Measurements from ENCODE around the gene PDZD2.
"Not testable (repeated sequence)": the region's sequence is repeated elsewhere in the genome, so short reads cannot be mapped to it uniquely, and the experiment has no call there.

PDZD2 gene

GRCh38 chr5:31698673-31699072, 59.7 kb downstream of the PDZD2 start:
- DNase-seq: no peak

GRCh38 chr5:31701642-31702299, 62.8 kb downstream of the PDZD2 start:
- no peak for DNase-seq

GRCh38 chr5:31702712-31703111, 63.8 kb downstream of the PDZD2 start:
- no peak for DNase-seq

- no peak for DNase-seq
These were observed 64.8 kb downstream of the PDZD2 start for GRCh38 chr5:31703757-31704156.

GRCh38 chr5:31706186-31706585, 67.3 kb downstream of the PDZD2 start:
- no peak for DNase-seq

GRCh38 chr5:31707329-31707728, 68.4 kb downstream of the PDZD2 start:
- DNase-seq: no peak

- no peak for DNase-seq
These were observed 69.2 kb downstream of the PDZD2 start for GRCh38 chr5:31708089-31708488.

- no peak for DNase-seq
These were observed 72.4 kb downstream of the PDZD2 start for GRCh38 chr5:31711363-31711762.

GRCh38 chr5:31711935-31712592, 73.1 kb downstream of the PDZD2 start:
- no peak for DNase-seq

- no peak for DNase-seq
These were observed 78.6 kb downstream of the PDZD2 start for GRCh38 chr5:31717561-31717960.

GRCh38 chr5:31720004-31720403, 81.1 kb downstream of the PDZD2 start:
- no peak for DNase-seq

- DNase-seq: no peak
These were observed 81.9 kb downstream of the PDZD2 start for GRCh38 chr5:31720811-31721345.

GRCh38 chr5:31722111-31722510, 83.2 kb downstream of the PDZD2 start:
- no peak for DNase-seq

- no peak for DNase-seq
These were observed 87.1 kb downstream of the PDZD2 start for GRCh38 chr5:31725996-31726395.

GRCh38 chr5:31726952-31727351, 88.0 kb downstream of the PDZD2 start:
- DNase-seq: no peak

- no peak for DNase-seq
These were observed 89.1 kb downstream of the PDZD2 start for GRCh38 chr5:31728039-31728438.

GRCh38 chr5:31728806-31729205, 89.9 kb downstream of the PDZD2 start:
- DNase-seq: not testable (repeated sequence)

GRCh38 chr5:31730139-31730538, 91.2 kb downstream of the PDZD2 start:
- no peak for DNase-seq

- DNase-seq: no peak
These were observed 92.1 kb downstream of the PDZD2 start for GRCh38 chr5:31731016-31731415.

GRCh38 chr5:31731710-31732301, 92.9 kb downstream of the PDZD2 start:
- DNase-seq: no peak

- not testable (repeated sequence) for DNase-seq
These were observed 93.9 kb downstream of the PDZD2 start for GRCh38 chr5:31732821-31733220.

GRCh38 chr5:31733371-31733770, 94.4 kb downstream of the PDZD2 start:
- no peak for DNase-seq

GRCh38 chr5:31736127-31736526, 97.2 kb downstream of the PDZD2 start:
- no peak for DNase-seq

- DNase-seq: no peak
These were observed 99.3 kb downstream of the PDZD2 start for GRCh38 chr5:31738199-31738598.

Measured in NCI-H748 treated with DMSO at 0.1 percent for 48 hours (cell line).